Endodermal cell (in vitro differentiated cells): ENCODE measurements around the gene AQP10. TPM values are rescaled to one million over a fixed set of nuclear protein-coding genes. Genes with fewer than 3 reads are reported as not detected.

Experiments
- DNase-seq: peaks from one replicate; pipeline ENCODE4 v3.0.0-alpha.2; 2017
- H3K27ac ChIP-seq: 2 replicates; pipeline ENCODE4 v1.5.1; 2013; ENCODE audit warnings: mild to moderate bottlenecking, low read depth, low read length, moderate library complexity
- H3K27me3 ChIP-seq: 2 replicates; pipeline ENCODE4 v1.6.1; 2013; ENCODE audit warnings: mild to moderate bottlenecking, low read length, moderate library complexity; ENCODE audit not compliant: insufficient read depth, control insufficient read depth, poor library complexity, severe bottlenecking
- H3K36me3 ChIP-seq: 2 replicates; pipeline ENCODE4 v1.7.0; 2013; ENCODE audit warnings: mild to moderate bottlenecking, low read length, moderate library complexity; ENCODE audit not compliant: control insufficient read depth, insufficient read depth
- H3K4me1 ChIP-seq: one replicate; pipeline ENCODE4 v1.7.0; 2013; ENCODE audit warnings: low read length; ENCODE audit not compliant: control insufficient read depth, insufficient read depth
- H3K4me3 ChIP-seq: 2 replicates; pipeline ENCODE4 v1.5.1; 2013; ENCODE audit warnings: mild to moderate bottlenecking, low read length, moderate library complexity
- H3K9ac ChIP-seq: 2 replicates; pipeline ENCODE4 v1.6.1; 2013; ENCODE audit warnings: mild to moderate bottlenecking, low read length, moderate library complexity; ENCODE audit not compliant: poor library complexity, severe bottlenecking; ENCODE audit errors: extremely low read depth
- H3K9me3 ChIP-seq: 2 replicates; pipeline ENCODE4 v1.6.1; 2013; ENCODE audit warnings: mild to moderate bottlenecking, low read length, moderate library complexity; ENCODE audit not compliant: control insufficient read depth
- H3K27ac Mint-ChIP-seq: 2 replicates; pipeline ENCODE4 v1.8.0; 2020; ENCODE audit warnings: mixed read lengths
- H3K27me3 Mint-ChIP-seq: 2 replicates; pipeline ENCODE4 v1.8.0; 2021; ENCODE audit warnings: mild to moderate bottlenecking, mixed read lengths; ENCODE audit not compliant: insufficient read depth
- H3K36me3 Mint-ChIP-seq: 2 replicates; pipeline ENCODE4 v1.8.0; 2020; ENCODE audit warnings: low read depth, mixed read lengths
- H3K4me1 Mint-ChIP-seq: 2 replicates; pipeline ENCODE4 v1.8.0; 2020; ENCODE audit warnings: mixed read lengths
- H3K4me3 Mint-ChIP-seq: 2 replicates; pipeline ENCODE4 v1.8.0; 2020; ENCODE audit warnings: mild to moderate bottlenecking, moderate library complexity, mixed read lengths
- H3K9me3 Mint-ChIP-seq: 2 replicates; pipeline ENCODE4 v1.8.0; 2020; ENCODE audit warnings: mild to moderate bottlenecking, mixed read lengths
- WGBS, 2 experiments: methylation state at CpG; one replicate each; pipeline versions ENCODE4 v1.1.5 to v1.1.7; 2013; ENCODE audit warnings: missing lambda C conversion rate in 2 of 2, mixed read lengths in 1 of 2; ENCODE audit not compliant: insufficient coverage in 1 of 2, insufficient read length in 1 of 2; 5-methylcytosine and 5-hydroxymethylcytosine counted together
- long read RNA-seq, 4 experiments: library from polyadenylated mRNA in 2 of 4; library from RNA in 1 of 4; library from capped mRNA in 1 of 4; stranded (forward) in 3 of 4; unstranded in 1 of 4; transcript quantifications; one replicate each; pipeline ENCODE4 v2.0.0, GENCODE V29; 2020 to 2021; ENCODE audit warnings: inconsistent platforms in 1 of 4
- polyA plus RNA-seq, 2 experiments: library from polyadenylated mRNA; stranded (reverse); fragments of 50-300 nt; gene quantifications; one replicate each; pipeline ENCODE4 v1.2.3, GENCODE V29; 2013
- total RNA-seq, 2 donors: library from RNA; stranded (reverse); fragmentation: NEBNext Ultra II Directional in 1 of 2; extraction: Animal tissue kit (Norgen Biotek cat#: 25700) in 1 of 2; gene quantifications; 2 replicates in 1 of 2; 3 replicates in 1 of 2; pipeline ENCODE4 v1.2.1, GENCODE V29; 2021
- TF ChIP-seq, protein P1 (sequence below): fragments of 200-600 bp; sonication (generic); conservative IDR thresholded peaks from 2 replicates; pipeline ENCODE4 v1.5.0; 2021; ENCODE audit warnings: antibody characterized with exemption, mild to moderate bottlenecking

The AQP10 gene, protein sequence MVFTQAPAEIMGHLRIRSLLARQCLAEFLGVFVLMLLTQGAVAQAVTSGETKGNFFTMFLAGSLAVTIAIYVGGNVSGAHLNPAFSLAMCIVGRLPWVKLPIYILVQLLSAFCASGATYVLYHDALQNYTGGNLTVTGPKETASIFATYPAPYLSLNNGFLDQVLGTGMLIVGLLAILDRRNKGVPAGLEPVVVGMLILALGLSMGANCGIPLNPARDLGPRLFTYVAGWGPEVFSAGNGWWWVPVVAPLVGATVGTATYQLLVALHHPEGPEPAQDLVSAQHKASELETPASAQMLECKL
- not detected for total RNA-seq
- polyA plus RNA-seq (2013, experiment 1 of 2): not detected
- polyA plus RNA-seq (2013, experiment 2 of 2): 0.21 TPM
- long read RNA-seq, experiment 1: 0 reads
- long read RNA-seq, experiment 2: 0 reads
- long read RNA-seq, experiment 3: 0 reads
- long read RNA-seq, experiment 4: 0 reads

GRCh38 chr1:154320882-154321608 lies at the start of gene AQP10:
Gene AQP10 (plus strand): TSS chr1:154321093. CDS start chr1:154321156, 63 bp downstream.
- H3K4me3 Mint-ChIP-seq: no peak within 1 kb of the TSS
- no peak within 1 kb of the TSS for H3K27ac ChIP-seq
- DNase-seq: no peak
- no peaks in the 10 kb centered on the region for H3K4me1 Mint-ChIP-seq
- TF ChIP-seq, protein P1, sequence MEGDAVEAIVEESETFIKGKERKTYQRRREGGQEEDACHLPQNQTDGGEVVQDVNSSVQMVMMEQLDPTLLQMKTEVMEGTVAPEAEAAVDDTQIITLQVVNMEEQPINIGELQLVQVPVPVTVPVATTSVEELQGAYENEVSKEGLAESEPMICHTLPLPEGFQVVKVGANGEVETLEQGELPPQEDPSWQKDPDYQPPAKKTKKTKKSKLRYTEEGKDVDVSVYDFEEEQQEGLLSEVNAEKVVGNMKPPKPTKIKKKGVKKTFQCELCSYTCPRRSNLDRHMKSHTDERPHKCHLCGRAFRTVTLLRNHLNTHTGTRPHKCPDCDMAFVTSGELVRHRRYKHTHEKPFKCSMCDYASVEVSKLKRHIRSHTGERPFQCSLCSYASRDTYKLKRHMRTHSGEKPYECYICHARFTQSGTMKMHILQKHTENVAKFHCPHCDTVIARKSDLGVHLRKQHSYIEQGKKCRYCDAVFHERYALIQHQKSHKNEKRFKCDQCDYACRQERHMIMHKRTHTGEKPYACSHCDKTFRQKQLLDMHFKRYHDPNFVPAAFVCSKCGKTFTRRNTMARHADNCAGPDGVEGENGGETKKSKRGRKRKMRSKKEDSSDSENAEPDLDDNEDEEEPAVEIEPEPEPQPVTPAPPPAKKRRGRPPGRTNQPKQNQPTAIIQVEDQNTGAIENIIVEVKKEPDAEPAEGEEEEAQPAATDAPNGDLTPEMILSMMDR: no peak
- no peaks in the 10 kb centered on the region for H3K36me3 Mint-ChIP-seq
- no peaks in the 10 kb centered on the region for H3K4me1 ChIP-seq
- peaks cover 30% of the 10 kb centered on the region for H3K27me3 Mint-ChIP-seq
- H3K27ac Mint-ChIP-seq: no peak within 1 kb of the TSS
- peaks cover 14% of the 10 kb centered on the region for H3K9me3 Mint-ChIP-seq
- H3K9me3 ChIP-seq: peaks cover 16% of the 10 kb centered on the region
- 63 to 75% methylated on average over 3 to 9 of the region's 9 CpGs for WGBS, 2 experiments
- H3K36me3 ChIP-seq: no peaks in the 10 kb centered on the region
- no peak within 1 kb of the TSS for H3K4me3 ChIP-seq
- H3K9ac ChIP-seq: no peak within 1 kb of the TSS
- H3K27me3 ChIP-seq: peaks cover 6% of the 10 kb centered on the region

- no peaks in the 10 kb centered on the region for H3K27me3 Mint-ChIP-seq
- Histone ChIP-seq H3K36me3 (peaks cover 47% of the 10 kb centered on the region), H3K9me3 (no peaks in the 10 kb centered on the region), H3K4me3 (peak within 1 kb of the TSS; percentile 100), H3K4me1 (no peaks in the 10 kb centered on the region), H3K27ac (peak within 1 kb of the TSS; percentile 84), H3K27me3 (no peaks in the 10 kb centered on the region), H3K9ac (peak within 1 kb of the TSS; percentile 91)
- 0% methylated on average over 26 to 47 of the region's 47 CpGs for WGBS, 2 experiments
- peaks cover 8% of the 10 kb centered on the region for H3K4me1 Mint-ChIP-seq
- H3K27ac Mint-ChIP-seq: peak within 1 kb of the TSS; percentile 97
- H3K36me3 Mint-ChIP-seq: peaks cover 43% of the 10 kb centered on the region
- TF ChIP-seq, protein P1: peak; percentile 97
- H3K4me3 Mint-ChIP-seq: peak within 1 kb of the TSS; percentile 97
- H3K9me3 Mint-ChIP-seq: no peaks in the 10 kb centered on the region
- DNase-seq: peak; percentile 96
Observed at GRCh38 chr1:154272217-154272998, 48.5 kb upstream of the AQP10 start, which contains the start of gene HAX1. Gene HAX1 (plus strand): TSS chr1:154272629. CDS start chr1:154272724, 95 bp downstream.

GRCh38 chr1:154272999-154273563 lies 47.8 kb upstream of the AQP10 start:
- H3K27ac Mint-ChIP-seq: peak overlapping the region; percentile 97
- TF ChIP-seq, protein P1: no peak
- H3K4me1 Mint-ChIP-seq: peaks cover 8% of the 10 kb centered on the region
- Histone ChIP-seq H3K36me3 (peaks cover 47% of the 10 kb centered on the region), H3K27ac (peak overlapping the region; percentile 84), H3K9me3 (no peaks in the 10 kb centered on the region), H3K4me1 (no peaks in the 10 kb centered on the region), H3K9ac (peak overlapping the region; percentile 91), H3K4me3 (peak overlapping the region; percentile 100), H3K27me3 (no peaks in the 10 kb centered on the region)
- peak overlapping the region; percentile 97 for H3K4me3 Mint-ChIP-seq
- WGBS, 2 experiments: 44 to 56% methylated on average over 5 to 13 of the region's 13 CpGs
- peaks cover 43% of the 10 kb centered on the region for H3K36me3 Mint-ChIP-seq
- H3K27me3 Mint-ChIP-seq: no peaks in the 10 kb centered on the region
- no peaks in the 10 kb centered on the region for H3K9me3 Mint-ChIP-seq
- DNase-seq: no peak
